ENCODE measurements around the gene MRPL1. TPM values are rescaled to one million over a fixed set of nuclear protein-coding genes. Genes with fewer than 3 reads are reported as not detected.

MRPL1 gene
- polyA plus RNA-seq, 1 experiment, result 49.9 TPM

- no peak for DNase-seq (ENCODE audit: low read depth, low spot score)
- ChIA-PET CTCF (no interaction called here), POLR2A (no interaction called here)
- TF ChIP-seq, protein P1, sequence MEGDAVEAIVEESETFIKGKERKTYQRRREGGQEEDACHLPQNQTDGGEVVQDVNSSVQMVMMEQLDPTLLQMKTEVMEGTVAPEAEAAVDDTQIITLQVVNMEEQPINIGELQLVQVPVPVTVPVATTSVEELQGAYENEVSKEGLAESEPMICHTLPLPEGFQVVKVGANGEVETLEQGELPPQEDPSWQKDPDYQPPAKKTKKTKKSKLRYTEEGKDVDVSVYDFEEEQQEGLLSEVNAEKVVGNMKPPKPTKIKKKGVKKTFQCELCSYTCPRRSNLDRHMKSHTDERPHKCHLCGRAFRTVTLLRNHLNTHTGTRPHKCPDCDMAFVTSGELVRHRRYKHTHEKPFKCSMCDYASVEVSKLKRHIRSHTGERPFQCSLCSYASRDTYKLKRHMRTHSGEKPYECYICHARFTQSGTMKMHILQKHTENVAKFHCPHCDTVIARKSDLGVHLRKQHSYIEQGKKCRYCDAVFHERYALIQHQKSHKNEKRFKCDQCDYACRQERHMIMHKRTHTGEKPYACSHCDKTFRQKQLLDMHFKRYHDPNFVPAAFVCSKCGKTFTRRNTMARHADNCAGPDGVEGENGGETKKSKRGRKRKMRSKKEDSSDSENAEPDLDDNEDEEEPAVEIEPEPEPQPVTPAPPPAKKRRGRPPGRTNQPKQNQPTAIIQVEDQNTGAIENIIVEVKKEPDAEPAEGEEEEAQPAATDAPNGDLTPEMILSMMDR (IDR thresholded peaks at IDR 0.05; ENCODE audit: low read depth, low read length), result no peak
- H3K4me3 ChIP-seq (ENCODE audit: low read depth, low read length), result no peak overlapping the region
- H3K9me3 ChIP-seq (ENCODE audit: control insufficient read depth, insufficient read depth, low read length), result no peaks in the 10 kb centered on the region
- no peaks in the 10 kb centered on the region for H3K27me3 ChIP-seq (ENCODE audit: control insufficient read depth, insufficient read depth, low read length)
- H3K27ac ChIP-seq (ENCODE audit: low read depth, low read length), result no peak overlapping the region
Measured at GRCh38 chr4:77893451-77893850, 30.8 kb downstream of the MRPL1 start.

DNA sequence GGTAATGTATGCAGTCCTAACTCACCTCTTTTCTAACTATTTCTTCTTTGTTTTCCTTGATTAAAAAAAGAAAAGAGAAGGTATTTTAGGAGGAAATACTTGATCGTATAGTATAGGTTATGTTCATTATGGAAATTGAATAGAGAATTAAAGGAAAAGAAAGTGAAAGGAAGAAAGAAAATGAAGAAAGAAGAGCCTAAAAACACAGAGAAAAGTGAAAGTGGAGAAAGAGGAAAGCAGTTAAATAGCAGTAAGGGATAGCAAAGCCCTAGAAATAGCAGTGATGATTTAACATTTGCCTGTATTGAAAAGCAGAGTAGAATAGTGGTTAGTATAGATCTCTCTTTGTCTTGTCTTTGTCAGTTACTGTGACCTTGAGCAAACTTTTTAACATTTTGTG, 37.0 kb downstream of the MRPL1 start:
- H3K27me3 ChIP-seq (ENCODE audit: control insufficient read depth, insufficient read depth, low read length), result no peaks in the 10 kb centered on the region
- no peak for DNase-seq (ENCODE audit: low read depth, low spot score)
- POLR2A ChIA-PET, result no interaction called here
- TF ChIP-seq, protein P1 (IDR thresholded peaks at IDR 0.05; ENCODE audit: low read depth, low read length), result no peak
- CTCF ChIA-PET, result interaction anchor here (0.5 kb wide), 1 partner anchor 485 kb away, joined by 13 read pairs; no protein-coding TSS in a partner anchor
- H3K27ac ChIP-seq (ENCODE audit: low read depth, low read length), result no peak overlapping the region
- H3K9me3 ChIP-seq (ENCODE audit: control insufficient read depth, insufficient read depth, low read length), result no peaks in the 10 kb centered on the region
- no peak overlapping the region for H3K4me3 ChIP-seq (ENCODE audit: low read depth, low read length)

- POLR2A ChIA-PET, result no interaction called here
- CTCF ChIA-PET, result no interaction called here
- Histone ChIP-seq H3K27me3 (ENCODE audit: control insufficient read depth, insufficient read depth, low read length) (no peaks in the 10 kb centered on the region), H3K4me3 (ENCODE audit: low read depth, low read length) (no peak overlapping the region), H3K9me3 (ENCODE audit: control insufficient read depth, insufficient read depth, low read length) (no peaks in the 10 kb centered on the region), H3K27ac (ENCODE audit: low read depth, low read length) (no peak overlapping the region)
- TF ChIP-seq, protein P1 (IDR thresholded peaks at IDR 0.05; ENCODE audit: low read depth, low read length), result no peak
- no peak for DNase-seq (ENCODE audit: low read depth, low spot score)
Measured at GRCh38 chr4:77903186-77903585, 40.6 kb downstream of the MRPL1 start.

DNA sequence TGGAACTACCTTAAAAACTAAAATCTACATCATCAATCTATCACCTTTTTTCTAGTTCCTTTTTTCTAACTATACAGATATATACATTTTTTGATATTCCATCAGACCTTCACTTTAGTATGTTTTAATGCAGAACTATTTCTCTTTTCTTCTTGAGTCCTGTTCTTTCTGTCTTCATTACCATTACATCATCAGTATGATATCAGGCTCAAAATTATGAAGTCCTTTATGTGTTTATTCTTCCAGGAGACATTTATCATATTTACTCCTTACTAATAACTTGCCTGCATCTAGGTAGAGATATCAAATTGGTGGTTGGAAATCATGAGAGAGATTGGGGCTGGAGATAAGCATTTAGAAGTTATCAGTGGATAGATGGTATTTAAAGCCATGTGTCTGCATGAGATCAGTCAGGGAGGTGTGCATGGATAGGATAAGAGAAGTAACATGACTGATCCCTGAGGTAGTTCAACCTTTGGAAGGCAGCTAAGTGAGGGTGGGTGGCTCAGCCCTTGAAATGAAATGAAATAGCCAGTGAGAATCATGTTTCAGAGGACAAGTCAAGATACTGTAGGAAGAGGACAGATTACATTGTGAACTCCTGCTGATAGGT, 43.1 kb downstream of the MRPL1 start:
- Histone ChIP-seq H3K4me3 (ENCODE audit: low read depth, low read length) (no peak overlapping the region), H3K27me3 (ENCODE audit: control insufficient read depth, insufficient read depth, low read length) (no peaks in the 10 kb centered on the region), H3K27ac (ENCODE audit: low read depth, low read length) (no peak overlapping the region), H3K9me3 (ENCODE audit: control insufficient read depth, insufficient read depth, low read length) (no peaks in the 10 kb centered on the region)
- ChIA-PET POLR2A (no interaction called here), CTCF (no interaction called here)
- no peak for DNase-seq (ENCODE audit: low read depth, low spot score)
- TF ChIP-seq, protein P1 (IDR thresholded peaks at IDR 0.05; ENCODE audit: low read depth, low read length), result no peak

DNA sequence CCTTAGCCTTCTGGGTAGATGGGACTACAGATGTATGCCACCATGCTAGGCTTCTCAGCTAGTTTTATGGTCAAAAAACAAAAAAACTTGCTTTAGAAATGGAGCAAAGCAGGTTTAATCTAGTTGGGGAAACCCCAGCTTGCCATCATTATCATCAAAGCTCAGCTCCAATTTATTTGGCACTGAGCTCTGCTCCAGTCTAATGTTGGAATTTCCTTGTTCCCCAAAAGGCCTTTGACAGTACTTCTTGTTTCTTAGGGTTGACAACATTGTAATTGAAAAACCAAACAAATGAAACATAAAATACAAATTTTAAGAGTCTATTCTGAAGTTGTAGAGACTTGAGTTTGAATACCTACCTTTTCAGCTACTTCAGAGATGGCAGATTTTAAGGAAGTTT, 48.0 kb downstream of the MRPL1 start:
- H3K4me3 ChIP-seq (ENCODE audit: low read depth, low read length), result no peak overlapping the region
- ChIA-PET CTCF (interaction anchor here (0.7 to 1.6 kb wide), 3 partner anchors 9 to 149 kb away, joined by 3 to 5 read pairs (median 3); partner anchors contain the start of gene MRPL1), POLR2A (no interaction called here)
- no peaks in the 10 kb centered on the region for H3K27me3 ChIP-seq (ENCODE audit: control insufficient read depth, insufficient read depth, low read length)
- H3K27ac ChIP-seq (ENCODE audit: low read depth, low read length), result no peak overlapping the region
- H3K9me3 ChIP-seq (ENCODE audit: control insufficient read depth, insufficient read depth, low read length), result no peaks in the 10 kb centered on the region
- DNase-seq (ENCODE audit: low read depth, low spot score), result no peak
- TF ChIP-seq, protein P1 (IDR thresholded peaks at IDR 0.05; ENCODE audit: low read depth, low read length), result no peak
